SK-N-SH treated with all-trans-retinoic acid at 6 μM for 48 hours (cell line): Measurements from ENCODE around the gene SGF29.
"Not testable (repeated sequence)": the region's sequence is repeated elsewhere in the genome, so short reads cannot be mapped to it uniquely, and the experiment has no call there.

Experiments used
- ATAC-seq: fragments of 200-7000 bp; cut with Tn5 transposase; 3 replicates; pipeline ENCODE4 v1.9.1; 2020; ENCODE audit warnings: mild to moderate bottlenecking, moderate library complexity
- BACH2 ChIP-seq: fragments of 250-450 bp; sonication (Bioruptor Pico); IDR thresholded peaks from 2 replicates; pipeline ENCODE4 v1.9.0; 2021; ENCODE audit warnings: mild to moderate bottlenecking, borderline replicate concordance
- CREB5 ChIP-seq: fragments of 250-450 bp; sonication (Bioruptor Pico); IDR thresholded peaks from 2 replicates; pipeline ENCODE4 v1.5.1; 2020; ENCODE audit warnings: low read depth, mild to moderate bottlenecking, moderate library complexity
- OSR1 ChIP-seq: fragments of 250-450 bp; sonication (Bioruptor Pico); IDR thresholded peaks from 2 replicates; pipeline ENCODE4 v1.8.0; 2022; ENCODE audit warnings: moderate library complexity, mild to moderate bottlenecking, inconsistent platforms
- PATZ1 ChIP-seq: fragments of 250-450 bp; sonication (Bioruptor Pico); IDR thresholded peaks from 2 replicates; pipeline ENCODE4 v1.8.0; 2020; ENCODE audit warnings: mild to moderate bottlenecking, moderate library complexity, borderline replicate concordance
- POU6F1 ChIP-seq: fragments of 250-450 bp; sonication (Bioruptor Pico); IDR thresholded peaks from 2 replicates; pipeline ENCODE4 v1.8.0; 2021; ENCODE audit warnings: low read depth, mild to moderate bottlenecking, moderate library complexity, borderline replicate concordance
- PPARA ChIP-seq: fragments of 250-450 bp; sonication (Bioruptor Pico); IDR thresholded peaks from 2 replicates; pipeline ENCODE4 v1.5.0; 2020; ENCODE audit warnings: mild to moderate bottlenecking, borderline replicate concordance
- RARB ChIP-seq: fragments of 250-450 bp; sonication (Bioruptor Pico); IDR thresholded peaks from 2 replicates; pipeline ENCODE4 v1.8.0; 2021; ENCODE audit warnings: mild to moderate bottlenecking, moderate library complexity
- TCF4 ChIP-seq: fragments of 250-450 bp; sonication (Bioruptor Pico); IDR thresholded peaks from 2 replicates; pipeline ENCODE4 v1.8.0; 2021; ENCODE audit warnings: mild to moderate bottlenecking, moderate library complexity, borderline replicate concordance
- TOX ChIP-seq: fragments of 250-450 bp; sonication (Bioruptor Pico); IDR thresholded peaks from 2 replicates; pipeline ENCODE4 v1.8.0; 2021; ENCODE audit warnings: mild to moderate bottlenecking, moderate library complexity, borderline replicate concordance
- TSHZ2 ChIP-seq: fragments of 250-450 bp; sonication (Bioruptor Pico); IDR thresholded peaks from 2 replicates; pipeline ENCODE4 v1.5.0; 2020; ENCODE audit warnings: mild to moderate bottlenecking, moderate library complexity
- ZC3H10 ChIP-seq: fragments of 250-450 bp; sonication (Bioruptor Pico); IDR thresholded peaks from 2 replicates; pipeline ENCODE4 v1.5.1; 2021; ENCODE audit warnings: mild to moderate bottlenecking, moderate library complexity
- ZFP3 ChIP-seq: fragments of 250-450 bp; sonication (Bioruptor Pico); IDR thresholded peaks from 2 replicates; pipeline ENCODE4 v1.5.0; 2020; ENCODE audit warnings: mild to moderate bottlenecking, moderate library complexity
- ZFP30 ChIP-seq: fragments of 450-650 bp; formaldehyde crosslinking; IDR thresholded peaks from 2 replicates; pipeline ENCODE4 v1.5.0; 2022; ENCODE audit warnings: mild to moderate bottlenecking, moderate library complexity
- ZNF565 ChIP-seq: fragments of 450-650 bp; formaldehyde crosslinking; conservative IDR thresholded peaks from 2 replicates; pipeline ENCODE4 v1.5.0; 2020; ENCODE audit warnings: low read depth, mild to moderate bottlenecking, moderate library complexity
- ZNF70 ChIP-seq: fragments of 450-650 bp; formaldehyde crosslinking; IDR thresholded peaks from 2 replicates; pipeline ENCODE4 v1.5.0; 2020; ENCODE audit warnings: mild to moderate bottlenecking, moderate library complexity
- ZNF8 ChIP-seq: fragments of 450-650 bp; formaldehyde crosslinking; IDR thresholded peaks from 2 replicates; pipeline ENCODE4 v1.5.0; 2020; ENCODE audit warnings: mild to moderate bottlenecking, moderate library complexity

The SGF29 gene

GRCh38 chr16:28607116-28607623, 53.5 kb downstream of the SGF29 start:
- no peak for ATAC-seq
- no peak for TF ChIP-seq ZNF8 (CRISPR knock-in tag)
- TF ChIP-seq TOX (CRISPR knock-in tag) = no peak
- no peak for TF ChIP-seq TSHZ2 (CRISPR knock-in tag)
- no peak for TF ChIP-seq ZC3H10

GRCh38 chr16:28607681-28608495, 54.2 kb downstream of the SGF29 start:
- not testable (repeated sequence) for ATAC-seq

- ATAC-seq = not testable (repeated sequence)
Measured at GRCh38 chr16:28608496-28608808, 54.7 kb downstream of the SGF29 start.

- not testable (repeated sequence) for ATAC-seq
Measured at GRCh38 chr16:28608867-28609596, 55.3 kb downstream of the SGF29 start.

GRCh38 chr16:28609631-28610594, 56.2 kb downstream of the SGF29 start, which contains the start of gene SULT1A1:
Gene SULT1A1, minus strand, starts transcription at chr16:28610044. Its CDS starts 1,189 bp downstream, at chr16:28608855.
- TF ChIP-seq CREB5 (CRISPR knock-in tag) (no peak), POU6F1 (CRISPR knock-in tag) (no peak), ZFP30 (no peak), OSR1 (no peak), ZFP3 (no peak), BACH2 (no peak), TCF4 (CRISPR knock-in tag) (no peak), TSHZ2 (CRISPR knock-in tag) (no peak), PPARA (CRISPR knock-in tag) (no peak), ZNF565 (CRISPR knock-in tag) (no peak), ZNF70 (CRISPR knock-in tag) (no peak), RARB (CRISPR knock-in tag) (no peak), PATZ1 (CRISPR knock-in tag) (no peak)
- ATAC-seq = no peak; the same call in 2 of the 3 replicates
